Measurements from ENCODE around the gene FOXP1.

- TF ChIP-seq, protein P1, sequence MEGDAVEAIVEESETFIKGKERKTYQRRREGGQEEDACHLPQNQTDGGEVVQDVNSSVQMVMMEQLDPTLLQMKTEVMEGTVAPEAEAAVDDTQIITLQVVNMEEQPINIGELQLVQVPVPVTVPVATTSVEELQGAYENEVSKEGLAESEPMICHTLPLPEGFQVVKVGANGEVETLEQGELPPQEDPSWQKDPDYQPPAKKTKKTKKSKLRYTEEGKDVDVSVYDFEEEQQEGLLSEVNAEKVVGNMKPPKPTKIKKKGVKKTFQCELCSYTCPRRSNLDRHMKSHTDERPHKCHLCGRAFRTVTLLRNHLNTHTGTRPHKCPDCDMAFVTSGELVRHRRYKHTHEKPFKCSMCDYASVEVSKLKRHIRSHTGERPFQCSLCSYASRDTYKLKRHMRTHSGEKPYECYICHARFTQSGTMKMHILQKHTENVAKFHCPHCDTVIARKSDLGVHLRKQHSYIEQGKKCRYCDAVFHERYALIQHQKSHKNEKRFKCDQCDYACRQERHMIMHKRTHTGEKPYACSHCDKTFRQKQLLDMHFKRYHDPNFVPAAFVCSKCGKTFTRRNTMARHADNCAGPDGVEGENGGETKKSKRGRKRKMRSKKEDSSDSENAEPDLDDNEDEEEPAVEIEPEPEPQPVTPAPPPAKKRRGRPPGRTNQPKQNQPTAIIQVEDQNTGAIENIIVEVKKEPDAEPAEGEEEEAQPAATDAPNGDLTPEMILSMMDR (IDR thresholded peaks at IDR 0.05): no peak
- TF ChIP-seq EZH2phosphoT487 (IDR thresholded peaks at IDR 0.05) (no peak), EZH2 (IDR thresholded peaks at IDR 0.05) (no peak)
Observed at GRCh38 chr3:71487418-71487817, 96.1 kb downstream of the FOXP1 start.

Data from neural progenitor cell (in vitro differentiated cells).